Measurements from ENCODE around the gene IVNS1ABP. TPM values are rescaled to one million over a fixed set of nuclear protein-coding genes. Genes with fewer than 3 reads are reported as not detected.

Gene IVNS1ABP
- total and polyA plus RNA-seq, 2 of the 13 experiments (the other 11 are each of a cell fraction or from before 2014, with no cell fraction given), result 49.1 to 51.7 TPM

DNA sequence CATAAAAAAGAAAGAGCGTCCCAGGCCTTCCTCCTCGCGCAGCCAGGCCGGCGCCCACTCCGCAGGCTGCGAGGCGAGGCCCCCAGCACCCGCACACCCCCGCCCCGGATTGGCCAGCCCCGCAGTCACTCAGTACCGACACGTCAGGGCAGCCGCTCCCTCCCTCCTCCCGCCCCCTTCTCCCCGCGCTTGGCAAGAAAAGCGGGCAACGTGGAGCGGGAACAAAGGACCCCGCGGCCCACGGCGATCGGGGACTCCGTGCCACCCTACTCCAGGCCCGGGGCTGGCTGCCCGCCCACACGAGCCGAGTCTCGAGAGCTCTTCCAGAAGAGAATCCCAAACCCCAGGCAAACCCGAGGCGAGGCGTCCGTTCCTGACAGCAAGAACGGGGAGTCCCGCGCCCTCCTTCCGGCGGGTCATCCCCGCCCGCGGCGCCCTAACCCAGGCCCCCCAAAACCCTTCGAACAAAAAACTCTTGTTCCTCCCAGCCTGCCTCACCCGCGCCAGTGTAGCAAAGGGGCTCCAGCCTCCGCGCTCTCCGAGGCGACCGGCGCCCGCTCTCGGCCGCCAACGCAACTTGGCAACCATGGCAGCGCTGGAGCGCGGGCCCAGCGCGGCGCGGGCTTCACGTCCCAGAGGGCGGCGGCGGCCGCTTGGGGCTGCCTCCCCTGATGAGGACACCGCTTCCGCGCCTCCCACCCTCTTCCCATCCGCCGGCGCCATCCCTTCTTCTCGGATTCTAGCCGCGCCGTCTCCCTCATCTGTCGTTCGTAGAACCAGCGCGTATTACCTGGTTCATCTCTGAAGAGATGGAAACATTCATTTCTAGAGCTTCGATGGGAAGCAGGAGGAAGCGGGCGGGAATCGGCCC, 645 bp downstream of the IVNS1ABP start (continued):
- TF ChIP-seq HMGXB3 (CRISPR knock-in tag; IDR thresholded peaks at IDR 0.05; ENCODE audit: borderline replicate concordance) (no peak), FOSL2 (CRISPR knock-in tag; IDR thresholded peaks at IDR 0.05) (no peak), ZNF253 (CRISPR knock-in tag; IDR thresholded peaks at IDR 0.05; ENCODE audit: borderline replicate concordance) (no peak), ZNF644 (CRISPR knock-in tag; IDR thresholded peaks at IDR 0.05; ENCODE audit: low read depth) (no peak), ZFX (CRISPR knock-in tag; IDR thresholded peaks at IDR 0.05; ENCODE audit: low read depth) (peak; percentile 56; the same call in 1 of the 2 replicates), SIN3B (IDR thresholded peaks at IDR 0.05; ENCODE audit: low read length) (no peak), ZNF577 (CRISPR knock-in tag; IDR thresholded peaks at IDR 0.05; ENCODE audit: borderline replicate concordance, low read depth) (no peak), ZNF333 (CRISPR knock-in tag; IDR thresholded peaks at IDR 0.05; ENCODE audit: borderline replicate concordance) (0 out of 2 replicates have a peak, but pooled peaks have one; percentile 60), SETDB1 (CRISPR knock-in tag; IDR thresholded peaks at IDR 0.05; ENCODE audit: borderline replicate concordance) (no peak), TCF12 (IDR thresholded peaks at IDR 0.05) (no peak), TCF12 (CRISPR knock-in tag; IDR thresholded peaks at IDR 0.05) (no peak), NPAS2 (CRISPR knock-in tag; IDR thresholded peaks at IDR 0.05; ENCODE audit: borderline replicate concordance) (no peak), ZMYM2 (CRISPR knock-in tag; IDR thresholded peaks at IDR 0.05) (no peak), ZNF337 (CRISPR knock-in tag; IDR thresholded peaks at IDR 0.05; ENCODE audit: borderline replicate concordance, low read depth) (no peak), ZNF839 (CRISPR knock-in tag; IDR thresholded peaks at IDR 0.05; ENCODE audit: borderline replicate concordance) (no peak), NBN (conservative IDR thresholded peaks at IDR 0.05) (no peak), MXI1 (IDR thresholded peaks at IDR 0.05; ENCODE audit: borderline replicate concordance, low read depth, low read length) (peak; percentile 64; the same call in 1 of the 3 replicates), ZNF775 (CRISPR knock-in tag; IDR thresholded peaks at IDR 0.05; ENCODE audit: borderline replicate concordance) (no peak)
- TF ChIP-seq, protein P1, sequence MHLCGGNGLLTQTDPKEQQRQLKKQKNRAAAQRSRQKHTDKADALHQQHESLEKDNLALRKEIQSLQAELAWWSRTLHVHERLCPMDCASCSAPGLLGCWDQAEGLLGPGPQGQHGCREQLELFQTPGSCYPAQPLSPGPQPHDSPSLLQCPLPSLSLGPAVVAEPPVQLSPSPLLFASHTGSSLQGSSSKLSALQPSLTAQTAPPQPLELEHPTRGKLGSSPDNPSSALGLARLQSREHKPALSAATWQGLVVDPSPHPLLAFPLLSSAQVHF (CRISPR knock-in tag; IDR thresholded peaks at IDR 0.05), result no peak
- TF ChIP-seq, protein P2, sequence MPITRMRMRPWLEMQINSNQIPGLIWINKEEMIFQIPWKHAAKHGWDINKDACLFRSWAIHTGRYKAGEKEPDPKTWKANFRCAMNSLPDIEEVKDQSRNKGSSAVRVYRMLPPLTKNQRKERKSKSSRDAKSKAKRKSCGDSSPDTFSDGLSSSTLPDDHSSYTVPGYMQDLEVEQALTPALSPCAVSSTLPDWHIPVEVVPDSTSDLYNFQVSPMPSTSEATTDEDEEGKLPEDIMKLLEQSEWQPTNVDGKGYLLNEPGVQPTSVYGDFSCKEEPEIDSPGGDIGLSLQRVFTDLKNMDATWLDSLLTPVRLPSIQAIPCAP (CRISPR knock-in tag; IDR thresholded peaks at IDR 0.05; ENCODE audit: low read depth), result no peak
- TF ChIP-seq, protein P3, sequence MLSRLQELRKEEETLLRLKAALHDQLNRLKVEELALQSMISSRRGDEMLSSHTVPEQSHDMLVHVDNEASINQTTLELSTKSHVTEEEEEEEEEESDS (CRISPR knock-in tag; IDR thresholded peaks at IDR 0.05; ENCODE audit: borderline replicate concordance), result no peak
- TF ChIP-seq, protein P4, sequence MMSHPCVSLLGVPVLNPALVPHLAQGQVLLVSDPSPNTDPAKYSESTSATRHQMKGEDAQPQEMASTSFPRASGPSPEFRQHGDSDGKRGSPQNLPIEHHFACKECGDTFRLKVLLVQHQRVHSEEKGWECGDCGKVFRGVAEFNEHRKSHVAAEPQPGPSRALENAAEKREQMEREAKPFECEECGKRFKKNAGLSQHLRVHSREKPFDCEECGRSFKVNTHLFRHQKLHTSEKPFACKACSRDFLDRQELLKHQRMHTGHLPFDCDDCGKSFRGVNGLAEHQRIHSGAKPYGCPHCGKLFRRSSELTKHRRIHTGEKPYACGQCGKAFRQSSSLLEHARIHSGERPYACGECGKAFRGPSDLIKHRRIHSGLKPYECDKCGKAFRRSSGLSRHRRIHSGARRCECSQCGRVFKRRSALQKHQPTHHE (CRISPR knock-in tag; IDR thresholded peaks at IDR 0.05; ENCODE audit: borderline replicate concordance), result no peak; the same call in 1 of the 2 replicates

Data from HepG2 (cell line).